Esophagus squamous epithelium (tissue), 5 donors: ENCODE data around the gene FNDC3A. TPM values are rescaled to one million over a fixed set of nuclear protein-coding genes. Genes with fewer than 3 reads are reported as not detected.
"Not testable (repeated sequence)": the region's sequence is repeated elsewhere in the genome, so short reads cannot be mapped to it uniquely, and the experiment has no call there.

ENCODE experiments used
- DNase-seq: peaks from one replicate; lab custom pipeline; 2025; lab: John Stamatoyannopoulos, UW
- H3K27ac ChIP-seq, 4 donors: fragments of 200-600 bp; sonication (generic); one replicate each; pipeline ENCODE4 v1.5.1; 2016 to 2019; ENCODE audit warnings: mild to moderate bottlenecking in 1 of 4
- H3K27me3 ChIP-seq, 4 donors: fragments of 200-600 bp; sonication (generic); 1 replicate in 3 of 4; 2 replicates in 1 of 4; pipeline versions ENCODE4 v1.5.1 to v1.6.0; 2017 to 2021; ENCODE audit warnings: antibody characterized with exemption in 1 of 4
- H3K36me3 ChIP-seq, 3 donors: fragments of 200-600 bp; sonication (generic); one replicate each; pipeline ENCODE4 v1.5.1; 2016 to 2019
- H3K4me1 ChIP-seq, 3 donors: fragments of 200-600 bp; sonication (generic); one replicate each; pipeline ENCODE4 v1.5.1; 2017 to 2019
- H3K4me3 ChIP-seq, 4 donors: fragments of 200-600 bp; sonication (generic); 1 replicate in 3 of 4; 2 replicates in 1 of 4; pipeline ENCODE4 v1.5.1; 2016 to 2019; ENCODE audit warnings: mild to moderate bottlenecking in 2 of 4, moderate library complexity in 1 of 4
- H3K9me3 ChIP-seq, 3 donors: fragments of 200-600 bp; sonication (generic); one replicate each; pipeline ENCODE4 v1.5.1; 2016 to 2019
- CTCF ChIP-seq, 6 experiments: fragments of 450-650 bp in 4 of 6; fragments of 200-600 bp in 2 of 6; sonication (generic) in 2 of 6; IDR thresholded peaks; one replicate each; pipeline ENCODE4 v1.5.1; 2016 to 2019; ENCODE audit warnings: antibody characterized with exemption in 6 of 6, mild to moderate bottlenecking in 4 of 6, moderate library complexity in 4 of 6
- POLR2A ChIP-seq, 4 donors: fragments of 450-650 bp; IDR thresholded peaks; one replicate each; pipeline ENCODE4 v1.6.1; 2017; ENCODE audit warnings: antibody characterized with exemption in 4 of 4, mild to moderate bottlenecking in 4 of 4, moderate library complexity in 3 of 4
- WGBS, 2 donors: methylation state at CpG; one replicate each; pipeline ENCODE4 v1.1.5; 2018; 5-methylcytosine and 5-hydroxymethylcytosine counted together
- intact Hi-C: fragments of 100-400 bp; cut with DNase I; formaldehyde crosslinking; loops from one replicate; pipeline ENCODE4 v1.15.0; 2022
- total RNA-seq, 4 donors: library from RNA; depleted of rRNA; stranded (reverse); fragments of >200 nt; gene quantifications; one replicate each; pipeline ENCODE4 v1.1.0, GENCODE V29; 2016
- donor health status: DM: yes; HTN: yes; CAD: no.

Gene FNDC3A
- total RNA-seq, 4 donors from 2014 or later: 10.0 to 29.8 (median 19.5) TPM

GRCh38 chr13:49062297-49062896, 86.7 kb downstream of the FNDC3A start:
- no peak overlapping the region for H3K4me3 ChIP-seq
- no peaks in the 10 kb centered on the region for H3K9me3 ChIP-seq
- peaks cover 0 to 4% (median 0%) of the 10 kb centered on the region in 3 donors for H3K4me1 ChIP-seq
- DNase-seq: no peak
- WGBS, 2 donors: 56 to 76% methylated on average over 3 of the region's 3 CpGs
- TF ChIP-seq POLR2A (IDR thresholded peaks at IDR 0.05) (no peak), CTCF (IDR thresholded peaks at IDR 0.05) (no peak)
- intact Hi-C loops: no loop called here
- H3K27ac ChIP-seq: no peak overlapping the region
- H3K27me3 ChIP-seq: no peaks in the 10 kb centered on the region
- no peaks in the 10 kb centered on the region for H3K36me3 ChIP-seq

- Histone ChIP-seq H3K27ac (no peak overlapping the region), H3K9me3 (no peaks in the 10 kb centered on the region), H3K4me3 (no peak overlapping the region), H3K36me3 (no peaks in the 10 kb centered on the region), H3K4me1 (peaks cover 0 to 4% (median 0%) of the 10 kb centered on the region in 3 donors), H3K27me3 (no peaks in the 10 kb centered on the region)
- no peak for DNase-seq
- TF ChIP-seq CTCF (IDR thresholded peaks at IDR 0.05) (no peak), POLR2A (IDR thresholded peaks at IDR 0.05) (no peak)
- intact Hi-C loops: no loop called here
Measured at GRCh38 chr13:49063011-49063410, 87.3 kb downstream of the FNDC3A start.

- no peaks in the 10 kb centered on the region for H3K9me3 ChIP-seq
- intact Hi-C loops: no loop called here
- DNase-seq: no peak
- no peaks in the 10 kb centered on the region for H3K36me3 ChIP-seq
- H3K27ac ChIP-seq: no peak overlapping the region
- peaks cover 0 to 4% (median 0%) of the 10 kb centered on the region in 3 donors for H3K4me1 ChIP-seq
- TF ChIP-seq CTCF (IDR thresholded peaks at IDR 0.05) (no peak), POLR2A (IDR thresholded peaks at IDR 0.05) (no peak)
- H3K4me3 ChIP-seq: no peak overlapping the region
- 45 to 50% methylated on average over 1 of the region's 1 CpG for WGBS, 2 donors
- H3K27me3 ChIP-seq: no peaks in the 10 kb centered on the region
Measured at GRCh38 chr13:49063497-49063896, 87.8 kb downstream of the FNDC3A start.

GRCh38 chr13:49064476-49064875, 88.8 kb downstream of the FNDC3A start:
- 80 to 88% methylated on average over 3 of the region's 3 CpGs for WGBS, 2 donors
- Histone ChIP-seq H3K4me3 (no peak overlapping the region), H3K4me1 (peaks cover 0 to 4% (median 0%) of the 10 kb centered on the region in 3 donors), H3K27me3 (no peaks in the 10 kb centered on the region), H3K9me3 (no peaks in the 10 kb centered on the region), H3K36me3 (no peaks in the 10 kb centered on the region), H3K27ac (no peak overlapping the region)
- no peak for DNase-seq
- TF ChIP-seq POLR2A (IDR thresholded peaks at IDR 0.05): no peak
- no peak for TF ChIP-seq CTCF (IDR thresholded peaks at IDR 0.05)
- intact Hi-C loops: no loop called here

GRCh38 chr13:49066856-49067255, 91.1 kb downstream of the FNDC3A start:
- no peaks in the 10 kb centered on the region for H3K27me3 ChIP-seq
- H3K4me1 ChIP-seq: peaks cover 0 to 4% (median 0%) of the 10 kb centered on the region in 3 donors
- intact Hi-C loops: no loop called here
- no peaks in the 10 kb centered on the region for H3K9me3 ChIP-seq
- WGBS, 2 donors: 86 to 89% methylated on average over 2 of the region's 2 CpGs
- TF ChIP-seq POLR2A (IDR thresholded peaks at IDR 0.05): no peak
- no peak for TF ChIP-seq CTCF (IDR thresholded peaks at IDR 0.05)
- no peaks in the 10 kb centered on the region for H3K36me3 ChIP-seq
- H3K4me3 ChIP-seq: no peak overlapping the region
- H3K27ac ChIP-seq: no peak overlapping the region
- no peak for DNase-seq

- H3K36me3 ChIP-seq, DNase-seq, H3K4me1 ChIP-seq, H3K4me3 ChIP-seq, H3K27me3 ChIP-seq, intact Hi-C loops, H3K27ac ChIP-seq, H3K9me3 ChIP-seq: not testable (repeated sequence)
- WGBS, 2 donors: 81 to 89% methylated on average over 1 of the region's 1 CpG
Measured at GRCh38 chr13:49068498-49068897, 92.8 kb downstream of the FNDC3A start.

- H3K4me1 ChIP-seq, H3K4me3 ChIP-seq, DNase-seq, H3K27me3 ChIP-seq, H3K36me3 ChIP-seq, H3K9me3 ChIP-seq, intact Hi-C loops, H3K27ac ChIP-seq: not testable (repeated sequence)
- 92 to 97% methylated on average over 6 of the region's 6 CpGs for WGBS, 2 donors
Measured at GRCh38 chr13:49070021-49070420, 94.3 kb downstream of the FNDC3A start.
